HCT116 (cell line): ENCODE results near the gene RPL11. TPM values are rescaled to one million over a fixed set of nuclear protein-coding genes. Genes with fewer than 3 reads are reported as not detected.

ENCODE experiments used
- ATAC-seq: fragments of 200-7000 bp; cut with Tn5 transposase; 2 replicates; pipeline ENCODE4 v1.9.1; 2020; ENCODE audit warnings: mild to moderate bottlenecking, moderate library complexity
- BruUV-seq: library from RNA; stranded (reverse); fragments of 400-500 nt; replicated peaks from 2 replicates; lab custom pipeline; 2021; lab: Mats Ljungman, UMichigan
- CTCF ChIA-PET: fragments of 300-600 bp; sonication (Branson Sonifier 250); formaldehyde crosslinking; loops from one replicate; lab custom pipeline; 2021; ENCODE audit warnings: antibody characterized with exemption; lab: Charles Lee
- POLR2A ChIA-PET: fragments of 300-600, 350-600 bp; sonication (Branson Sonifier 250); formaldehyde crosslinking; loops from one replicate; lab custom pipeline; 2021; ENCODE audit warnings: antibody characterized with exemption; lab: Charles Lee
- RAD21 ChIA-PET, 2 experiments: fragments of 300-600 bp; sonication (Branson Sonifier 250); formaldehyde crosslinking; loops; one replicate each; lab custom pipeline; 2023; ENCODE audit warnings: low total read pairs in 2 of 2; ENCODE audit not compliant: uncharacterized antibody in 2 of 2, unreplicated experiment in 2 of 2, low non-redundant PET in 1 of 2; lab: Charles Lee
- DNase-seq: peaks from one replicate; pipeline ENCODE4 v3.0.0-alpha.2; 2010; ENCODE audit warnings: low read depth, low spot score
- H2AFZ ChIP-seq: fragments of 200-600 bp; shearing (Covaris generic), sonication (generic); 2 replicates; pipeline ENCODE4 v1.6.1; 2017; ENCODE audit warnings: low read depth, mixed run types, mixed read lengths, antibody characterized with exemption, low read length; ENCODE audit not compliant: poor library complexity, severe bottlenecking
- H3K27ac ChIP-seq: 2 replicates; pipeline ENCODE4 v1.5.1; 2012; ENCODE audit warnings: low read depth, low read length
- H3K27me3 ChIP-seq: fragments of 200-600 bp; sonication (generic); 2 replicates; pipeline ENCODE4 v1.6.1; 2016; ENCODE audit warnings: mixed run types, low read length, mixed read lengths; ENCODE audit not compliant: insufficient read depth
- H3K36me3 ChIP-seq, 2 experiments: fragments of 200-500 bp in 1 of 2; fragments of 200-600 bp in 1 of 2; sonication (Bioruptor generic) in 1 of 2; sonication (generic) in 1 of 2; 2 replicates each; pipeline versions ENCODE4 v1.5.1 to v1.6.1; 2014 to 2016; ENCODE audit warnings: low read length in 2 of 2, inconsistent platforms in 1 of 2, mixed read lengths in 1 of 2, mixed run types in 1 of 2; ENCODE audit not compliant: insufficient read depth in 2 of 2, control insufficient read depth in 1 of 2
- H3K4me1 ChIP-seq, 2 experiments: fragments of 200-600 bp in 1 of 2; sonication (generic) in 1 of 2; 2 replicates each; pipeline versions ENCODE4 v1.5.1 to v1.6.1; 2012 to 2017; ENCODE audit warnings: low read length in 2 of 2, inconsistent platforms in 1 of 2, mild to moderate bottlenecking in 1 of 2, mixed read lengths in 1 of 2, mixed run types in 1 of 2, moderate library complexity in 1 of 2; ENCODE audit not compliant: insufficient read depth in 2 of 2, control insufficient read depth in 1 of 2
- H3K4me2 ChIP-seq: fragments of 200-600 bp; sonication (generic); 2 replicates; pipeline ENCODE4 v1.6.1; 2017; ENCODE audit warnings: mixed run types, low read length, mixed read lengths
- H3K4me3 ChIP-seq, 2 experiments: fragments of 200-600 bp in 1 of 2; sonication (generic) in 1 of 2; replicated peaks in 1 of 2; 2 replicates each; pipeline ENCODE4 v1.5.1; 2011 to 2016; ENCODE audit warnings: low read length in 2 of 2, control low read depth in 1 of 2, low read depth in 1 of 2, mild to moderate bottlenecking in 1 of 2, mixed read lengths in 1 of 2, mixed run types in 1 of 2
- H3K79me2 ChIP-seq: fragments of 200-600 bp; sonication (generic); 2 replicates; pipeline ENCODE4 v1.6.1; 2017; ENCODE audit warnings: mild to moderate bottlenecking, mixed run types, low read length, moderate library complexity, mixed read lengths; ENCODE audit not compliant: insufficient read depth
- H3K9ac ChIP-seq: fragments of 200-600 bp; sonication (generic); 2 replicates; pipeline ENCODE4 v1.6.1; 2016; ENCODE audit warnings: low read length, mixed read lengths
- H3K9me2 ChIP-seq: fragments of 200-600 bp; sonication (generic), shearing (Covaris generic); 2 replicates; pipeline ENCODE4 v1.6.1; 2017; ENCODE audit warnings: mixed run types, mild to moderate bottlenecking, moderate library complexity; ENCODE audit not compliant: insufficient read depth
- H3K9me3 ChIP-seq, 2 experiments: fragments of 200-500 bp in 1 of 2; fragments of 200-600 bp in 1 of 2; sonication (Bioruptor generic) in 1 of 2; sonication (generic) in 1 of 2; 2 replicates each; pipeline ENCODE4 v1.6.1; 2014 to 2017; ENCODE audit warnings: low read length in 2 of 2, mixed read lengths in 2 of 2, inconsistent platforms in 1 of 2, low read depth in 1 of 2, mild to moderate bottlenecking in 1 of 2, mixed run types in 1 of 2, moderate library complexity in 1 of 2; ENCODE audit not compliant: control insufficient read depth in 1 of 2, insufficient read depth in 1 of 2
- H4K20me1 ChIP-seq: fragments of 200-600 bp; sonication (generic), shearing (Covaris generic); 2 replicates; pipeline ENCODE4 v1.6.1; 2017; ENCODE audit warnings: mixed run types, mild to moderate bottlenecking, moderate library complexity; ENCODE audit not compliant: insufficient read depth
- CEBPB ChIP-seq: IDR thresholded peaks from 2 replicates; pipeline ENCODE4 v1.6.1; 2012; ENCODE audit warnings: low read depth
- ELF1 ChIP-seq: IDR thresholded peaks from 2 replicates; pipeline ENCODE4 v1.6.1; 2012; ENCODE audit warnings: low read depth, borderline replicate concordance
- EZH2 ChIP-seq: fragments of 200-600 bp; sonication (generic); IDR thresholded peaks from 2 replicates; pipeline ENCODE4 v1.6.1; 2017; ENCODE audit warnings: antibody characterized with exemption, mixed run types
- FOSL1 ChIP-seq: IDR thresholded peaks from 2 replicates; pipeline ENCODE4 v1.6.1; 2012; ENCODE audit warnings: low read depth
- JUND ChIP-seq: IDR thresholded peaks from 2 replicates; pipeline ENCODE4 v1.6.1; 2012
- POLR2A ChIP-seq: IDR thresholded peaks from 2 replicates; pipeline ENCODE4 v1.7.0; 2011; ENCODE audit warnings: borderline replicate concordance; ENCODE audit not compliant: insufficient read depth, insufficient read length; ENCODE audit errors: extremely low read depth
- POLR2AphosphoS5 ChIP-seq: IDR thresholded peaks from 2 replicates; pipeline ENCODE4 v1.6.1; 2011; ENCODE audit warnings: mild to moderate bottlenecking, low read depth, low read length, moderate library complexity
- RAD21 ChIP-seq: IDR thresholded peaks from 2 replicates; pipeline ENCODE4 v1.6.1; 2012; ENCODE audit warnings: low read depth, mild to moderate bottlenecking
- SRF ChIP-seq: IDR thresholded peaks from 2 replicates; pipeline ENCODE4 v1.6.1; 2012; ENCODE audit warnings: low read depth
- ZFX ChIP-seq: fragments of 450-650 bp; IDR thresholded peaks from 2 replicates; pipeline ENCODE4 v1.6.1; 2017
- intact Hi-C: fragments of 100-400 bp; cut with micrococcal nuclease; formaldehyde crosslinking; loops from 2 replicates; pipeline ENCODE4 v1.10.0; 2022
- total RNA-seq: library from RNA; stranded (reverse); gene quantifications from one replicate; pipeline ENCODE4 v1.2.1, GENCODE V29; 2021; ENCODE audit not compliant: unreplicated experiment
- TF ChIP-seq, protein P1 (sequence below): IDR thresholded peaks from 2 replicates; pipeline ENCODE4 v1.6.1; 2011; ENCODE audit warnings: mild to moderate bottlenecking, low read length, moderate library complexity; ENCODE audit not compliant: insufficient replicate concordance; ENCODE audit errors: extremely low read depth
- TF ChIP-seq, protein P2 (sequence below): IDR thresholded peaks from 2 replicates; pipeline ENCODE4 v1.6.1; 2012
- TF ChIP-seq, protein P3 (sequence below): IDR thresholded peaks from 2 replicates; pipeline ENCODE4 v1.6.1; 2012; ENCODE audit warnings: low read depth

RPL11 gene
- total RNA-seq, 1 experiment from 2014 or later, result 1,262 TPM

DNA sequence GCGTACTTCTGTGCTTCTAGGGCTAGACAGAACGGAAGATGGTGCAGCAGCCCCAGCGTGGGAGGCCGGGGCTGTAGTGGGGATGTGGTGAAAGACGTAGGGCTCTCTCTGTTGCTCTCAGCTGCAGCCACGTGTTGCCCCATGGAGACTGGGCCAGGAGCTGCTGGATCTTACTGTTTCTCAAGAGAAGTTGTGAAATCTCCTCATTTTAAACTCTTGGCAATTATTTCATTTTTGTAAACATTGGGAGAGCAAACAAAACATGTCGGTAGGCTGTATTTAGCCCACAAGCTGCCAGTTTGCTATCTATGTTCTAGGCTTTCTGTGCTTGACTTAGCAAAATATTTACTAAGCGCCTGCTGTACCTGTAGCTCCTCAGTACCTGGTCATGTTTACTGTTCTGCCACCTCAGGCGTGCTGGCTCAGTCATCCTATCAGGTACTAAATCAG is 35.8 kb downstream of the RPL11 start:
- Histone ChIP-seq H3K27ac (no peak overlapping the region), H2AFZ (no peak overlapping the region), H3K4me2 (peak overlapping the region; percentile 61), H4K20me1 (no peaks in the 10 kb centered on the region), H3K36me3 (no peaks in the 10 kb centered on the region), H3K9ac (no peak overlapping the region), H3K4me3 (no peak overlapping the region)
- intact Hi-C loops, result no loop called here
- TF ChIP-seq ELF1 (no peak), POLR2AphosphoS5 (no peak)
- TF ChIP-seq, protein P1, sequence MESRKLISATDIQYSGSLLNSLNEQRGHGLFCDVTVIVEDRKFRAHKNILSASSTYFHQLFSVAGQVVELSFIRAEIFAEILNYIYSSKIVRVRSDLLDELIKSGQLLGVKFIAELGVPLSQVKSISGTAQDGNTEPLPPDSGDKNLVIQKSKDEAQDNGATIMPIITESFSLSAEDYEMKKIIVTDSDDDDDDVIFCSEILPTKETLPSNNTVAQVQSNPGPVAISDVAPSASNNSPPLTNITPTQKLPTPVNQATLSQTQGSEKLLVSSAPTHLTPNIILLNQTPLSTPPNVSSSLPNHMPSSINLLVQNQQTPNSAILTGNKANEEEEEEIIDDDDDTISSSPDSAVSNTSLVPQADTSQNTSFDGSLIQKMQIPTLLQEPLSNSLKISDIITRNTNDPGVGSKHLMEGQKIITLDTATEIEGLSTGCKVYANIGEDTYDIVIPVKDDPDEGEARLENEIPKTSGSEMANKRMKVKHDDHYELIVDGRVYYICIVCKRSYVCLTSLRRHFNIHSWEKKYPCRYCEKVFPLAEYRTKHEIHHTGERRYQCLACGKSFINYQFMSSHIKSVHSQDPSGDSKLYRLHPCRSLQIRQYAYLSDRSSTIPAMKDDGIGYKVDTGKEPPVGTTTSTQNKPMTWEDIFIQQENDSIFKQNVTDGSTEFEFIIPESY, result no peak
- TF ChIP-seq, all 23 proteins: peak for 0
- ChIA-PET CTCF (interaction anchor here (1.1 kb wide), 1 partner anchor 45 kb away, joined by 3 read pairs; no protein-coding TSS in a partner anchor), RAD21 (no interaction called here), POLR2A (interaction anchor here (0.6 to 1.1 kb wide), 2 partner anchors 36 to 755 kb away, joined by 4 read pairs; partner anchors contain the start of gene RPL11)
- no peaks in the 10 kb centered on the region for H3K27me3 ChIP-seq
- DNase-seq (no peak), ATAC-seq (no peak)
- H3K79me2 ChIP-seq, result peaks cover 31% of the 10 kb centered on the region
- H3K4me1 ChIP-seq, result peaks cover 12 to 32% of the 10 kb centered on the region in 2 experiments; a peak in 3 of 4 replicates
- no peaks in the 10 kb centered on the region for H3K9me2 ChIP-seq
- no peaks in the 10 kb centered on the region for H3K9me3 ChIP-seq
- no TSS peak for BruUV-seq

DNA sequence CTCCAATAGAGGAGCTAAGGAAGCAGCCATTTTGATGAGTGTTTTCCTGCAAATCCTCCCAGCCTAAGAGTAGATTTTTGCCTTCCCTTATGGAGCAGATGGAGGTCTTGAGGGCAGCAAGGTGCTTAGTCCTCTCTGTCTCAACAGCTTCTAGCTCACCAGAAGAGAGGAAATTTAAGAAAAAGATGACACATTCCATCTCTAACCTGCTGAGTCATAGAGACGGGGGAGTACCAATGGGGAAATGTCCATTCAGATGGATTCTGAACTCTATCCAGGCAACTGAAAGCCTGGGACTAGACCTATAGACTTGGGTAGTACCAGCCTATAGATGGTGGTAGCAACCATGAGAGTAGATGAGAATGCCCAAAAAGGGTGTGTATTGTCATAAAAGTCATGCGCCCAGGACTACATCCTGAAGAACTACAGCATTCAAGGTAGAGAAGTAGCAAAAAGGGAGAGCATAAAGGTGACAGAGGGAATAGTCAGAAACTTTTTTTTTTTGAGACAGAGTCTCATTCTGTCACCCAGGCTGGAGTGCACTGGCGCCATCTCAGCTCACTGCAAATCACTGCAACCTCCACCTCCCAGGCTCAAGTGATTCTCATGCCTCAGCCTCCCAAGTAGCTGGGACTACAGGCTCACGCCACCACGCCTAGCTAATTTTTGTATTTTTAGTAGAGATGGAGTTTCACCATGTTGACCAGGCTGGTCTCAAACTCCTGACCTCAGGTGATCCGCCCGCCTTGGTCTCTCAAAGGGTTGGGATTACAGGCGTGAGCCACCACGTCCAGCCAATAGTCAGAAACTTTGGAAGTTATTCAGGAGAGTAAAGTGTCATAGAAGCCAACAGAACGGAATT is 41.0 kb downstream of the RPL11 start:
- Histone ChIP-seq H3K9me3 (no peaks in the 10 kb centered on the region), H3K9me2 (no peaks in the 10 kb centered on the region), H3K27me3 (no peaks in the 10 kb centered on the region), H3K4me3 (no peak overlapping the region), H2AFZ (no peak overlapping the region), H3K4me1 (peaks cover 5 to 24% of the 10 kb centered on the region in 2 experiments; a peak in 3 of 4 replicates), H4K20me1 (no peaks in the 10 kb centered on the region), H3K4me2 (peak overlapping the region; percentile 30; the same call in 1 of the 2 replicates), H3K9ac (no peak overlapping the region), H3K27ac (no peak overlapping the region), H3K36me3 (no peaks in the 10 kb centered on the region), H3K79me2 (peaks cover 24% of the 10 kb centered on the region)
- POLR2A ChIA-PET, result interaction anchor here (0.7 kb wide), 1 partner anchor 41 kb away, joined by 8 read pairs; the partner anchor contains the start of gene RPL11
- CTCF ChIA-PET, result interaction anchor here (1.0 kb wide), 1 partner anchor 14 kb away, joined by 4 read pairs; no protein-coding TSS in a partner anchor
- BruUV-seq, result no TSS peak
- ATAC-seq (no peak), DNase-seq (no peak)
- intact Hi-C loops, result no loop called here
- RAD21 ChIA-PET, result no interaction called here
- TF ChIP-seq EZH2, result no peak
- TF ChIP-seq POLR2A, result no peak
- TF ChIP-seq CEBPB, result no peak
- no peak for TF ChIP-seq ELF1
- TF ChIP-seq, protein P2, sequence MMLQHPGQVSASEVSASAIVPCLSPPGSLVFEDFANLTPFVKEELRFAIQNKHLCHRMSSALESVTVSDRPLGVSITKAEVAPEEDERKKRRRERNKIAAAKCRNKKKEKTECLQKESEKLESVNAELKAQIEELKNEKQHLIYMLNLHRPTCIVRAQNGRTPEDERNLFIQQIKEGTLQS, result no peak
- no peak for TF ChIP-seq ZFX
- no peak for TF ChIP-seq SRF
- no peak for TF ChIP-seq JUND
- TF ChIP-seq, protein P3, sequence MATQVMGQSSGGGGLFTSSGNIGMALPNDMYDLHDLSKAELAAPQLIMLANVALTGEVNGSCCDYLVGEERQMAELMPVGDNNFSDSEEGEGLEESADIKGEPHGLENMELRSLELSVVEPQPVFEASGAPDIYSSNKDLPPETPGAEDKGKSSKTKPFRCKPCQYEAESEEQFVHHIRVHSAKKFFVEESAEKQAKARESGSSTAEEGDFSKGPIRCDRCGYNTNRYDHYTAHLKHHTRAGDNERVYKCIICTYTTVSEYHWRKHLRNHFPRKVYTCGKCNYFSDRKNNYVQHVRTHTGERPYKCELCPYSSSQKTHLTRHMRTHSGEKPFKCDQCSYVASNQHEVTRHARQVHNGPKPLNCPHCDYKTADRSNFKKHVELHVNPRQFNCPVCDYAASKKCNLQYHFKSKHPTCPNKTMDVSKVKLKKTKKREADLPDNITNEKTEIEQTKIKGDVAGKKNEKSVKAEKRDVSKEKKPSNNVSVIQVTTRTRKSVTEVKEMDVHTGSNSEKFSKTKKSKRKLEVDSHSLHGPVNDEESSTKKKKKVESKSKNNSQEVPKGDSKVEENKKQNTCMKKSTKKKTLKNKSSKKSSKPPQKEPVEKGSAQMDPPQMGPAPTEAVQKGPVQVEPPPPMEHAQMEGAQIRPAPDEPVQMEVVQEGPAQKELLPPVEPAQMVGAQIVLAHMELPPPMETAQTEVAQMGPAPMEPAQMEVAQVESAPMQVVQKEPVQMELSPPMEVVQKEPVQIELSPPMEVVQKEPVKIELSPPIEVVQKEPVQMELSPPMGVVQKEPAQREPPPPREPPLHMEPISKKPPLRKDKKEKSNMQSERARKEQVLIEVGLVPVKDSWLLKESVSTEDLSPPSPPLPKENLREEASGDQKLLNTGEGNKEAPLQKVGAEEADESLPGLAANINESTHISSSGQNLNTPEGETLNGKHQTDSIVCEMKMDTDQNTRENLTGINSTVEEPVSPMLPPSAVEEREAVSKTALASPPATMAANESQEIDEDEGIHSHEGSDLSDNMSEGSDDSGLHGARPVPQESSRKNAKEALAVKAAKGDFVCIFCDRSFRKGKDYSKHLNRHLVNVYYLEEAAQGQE, result no peak
- TF ChIP-seq RAD21, result no peak
- TF ChIP-seq FOSL1, result no peak
